Pancreas (tissue), 10 donors: ENCODE measurements around the gene ZFP91. TPM values are rescaled to one million over a fixed set of nuclear protein-coding genes. Genes with fewer than 3 reads are reported as not detected.

Source experiments
- ATAC-seq, 4 donors: fragments of 200-7000 bp; cut with Tn5 transposase; one replicate each; pipeline versions ENCODE4 v1.8.0 to v1.9.1; 2020; ENCODE audit warnings: mild to moderate bottlenecking in 4 of 4, moderate library complexity in 4 of 4
- DNase-seq, 6 donors: peaks; one replicate each; pipeline ENCODE4 v3.0.0-alpha.2; 2020
- FAIRE-seq: peaks from 2 replicates; lab custom pipeline; 2012; peaks lifted over from hg19 to GRCh38; lab: Jason Lieb, UNC
- H3K27ac ChIP-seq, 4 donors: fragments of 200-600 bp; sonication (generic); 1 replicate in 3 of 4; 2 replicates in 1 of 4; pipeline versions ENCODE4 v1.5.0 to v1.8.0; 2020
- H3K27me3 ChIP-seq, 4 donors: fragments of 200-600 bp; one replicate each; pipeline ENCODE4 v1.8.0; 2021
- H3K36me3 ChIP-seq, 3 donors: fragments of 200-600 bp; sonication (generic) in 1 of 3; one replicate each; pipeline versions ENCODE4 v1.5.0 to v1.8.0; 2020 to 2021
- H3K4me1 ChIP-seq, 3 donors: fragments of 200-600 bp; one replicate each; pipeline ENCODE4 v1.8.0; 2021
- H3K4me3 ChIP-seq, 4 donors: fragments of 200-600 bp; sonication (generic) in 2 of 4; one replicate each; pipeline versions ENCODE4 v1.5.0 to v1.8.0; 2020 to 2021
- H3K9me3 ChIP-seq, 4 donors: fragments of 200-600 bp; one replicate each; pipeline ENCODE4 v1.8.0; 2021
- WGBS, 2 donors: extraction: QIAGEN DNeasy Blood & Tissue Kit; methylation state at CpG; one replicate each; pipeline ENCODE4 v1.1.7; 2013; 5-methylcytosine and 5-hydroxymethylcytosine counted together
- intact Hi-C, 3 donors: fragments of 100-400 bp; cut with DNase I; formaldehyde crosslinking; loops; one replicate each; pipeline versions ENCODE4 v1.11.1 to v1.14.2; 2022
- polyA plus RNA-seq, 2 donors: library from polyadenylated mRNA; stranded (reverse); fragments of 200-250 nt; gene quantifications; one replicate each; pipeline ENCODE4 v1.2.3, GENCODE V29; 2013
- total RNA-seq, 6 donors: library from RNA; stranded (reverse); fragmentation: NEBNext Ultra II Directional in 4 of 6; extraction: Animal tissue kit (Norgen Biotek cat#: 25700) in 4 of 6; gene quantifications; one replicate each; pipeline versions ENCODE4 v1.2.1 to v1.2.4, GENCODE V29; 2021 to 2023
- TF ChIP-seq, protein P1 (sequence below), 4 donors: fragments of 200-600 bp; sonication (generic) in 3 of 4; IDR thresholded peaks; one replicate each; pipeline versions ENCODE4 v1.5.0 to v1.8.0; 2021; ENCODE audit warnings: antibody characterized with exemption in 4 of 4
- donor health status: healthy with polysubstance abuse.
- donor health status: DM: no; HTN: no; CAD: no; lungs with moderate emphysema.
- donor health status: DM: no; HTN: no; CAD: no.
- donor health status: control.
- donor health status: control.
- donor health status: Bipolar disorder and iron deficiency.
- donor health status: DM: yes; HTN: yes; CAD: no.
- donor health status: DM: no; HTN: no; CAD: no.
- donor health status: DM: no; HTN: no; CAD: no.
- donor health status: DM: yes; HTN: yes; CAD: no.

The ZFP91 gene
- total and polyA plus RNA-seq, 8 donors = 6.3 to 23.0 (median 18.8) TPM

- no peak overlapping the region for H3K4me3 ChIP-seq
- DNase-seq (no peak), ATAC-seq (no peak), FAIRE-seq (no peak)
- H3K36me3 ChIP-seq = peaks cover 0 to 32% (median 4%) of the 10 kb centered on the region in 3 donors
- H3K9me3 ChIP-seq = no peaks in the 10 kb centered on the region
- TF ChIP-seq, protein P1, sequence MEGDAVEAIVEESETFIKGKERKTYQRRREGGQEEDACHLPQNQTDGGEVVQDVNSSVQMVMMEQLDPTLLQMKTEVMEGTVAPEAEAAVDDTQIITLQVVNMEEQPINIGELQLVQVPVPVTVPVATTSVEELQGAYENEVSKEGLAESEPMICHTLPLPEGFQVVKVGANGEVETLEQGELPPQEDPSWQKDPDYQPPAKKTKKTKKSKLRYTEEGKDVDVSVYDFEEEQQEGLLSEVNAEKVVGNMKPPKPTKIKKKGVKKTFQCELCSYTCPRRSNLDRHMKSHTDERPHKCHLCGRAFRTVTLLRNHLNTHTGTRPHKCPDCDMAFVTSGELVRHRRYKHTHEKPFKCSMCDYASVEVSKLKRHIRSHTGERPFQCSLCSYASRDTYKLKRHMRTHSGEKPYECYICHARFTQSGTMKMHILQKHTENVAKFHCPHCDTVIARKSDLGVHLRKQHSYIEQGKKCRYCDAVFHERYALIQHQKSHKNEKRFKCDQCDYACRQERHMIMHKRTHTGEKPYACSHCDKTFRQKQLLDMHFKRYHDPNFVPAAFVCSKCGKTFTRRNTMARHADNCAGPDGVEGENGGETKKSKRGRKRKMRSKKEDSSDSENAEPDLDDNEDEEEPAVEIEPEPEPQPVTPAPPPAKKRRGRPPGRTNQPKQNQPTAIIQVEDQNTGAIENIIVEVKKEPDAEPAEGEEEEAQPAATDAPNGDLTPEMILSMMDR (IDR thresholded peaks at IDR 0.05) = no peak
- no peaks in the 10 kb centered on the region for H3K27me3 ChIP-seq
- peaks cover 0 to 12% (median 0%) of the 10 kb centered on the region in 3 donors for H3K4me1 ChIP-seq
- intact Hi-C loops = no loop called here
- 82 to 84% methylated on average over 4 of the region's 4 CpGs for WGBS, 2 donors
- no peak overlapping the region for H3K27ac ChIP-seq
Measured at GRCh38 chr11:58621586-58622262, 42.9 kb downstream of the ZFP91 start.

- Histone ChIP-seq H3K9me3 (no peaks in the 10 kb centered on the region), H3K27me3 (no peaks in the 10 kb centered on the region), H3K36me3 (peaks cover 0 to 27% (median 4%) of the 10 kb centered on the region in 3 donors), H3K4me3 (no peak within 1 kb of the TSS), H3K27ac (no peak within 1 kb of the TSS), H3K4me1 (peaks cover 0 to 12% (median 0%) of the 10 kb centered on the region in 3 donors)
- peak in 2 of 4 donors; percentile 32 to 53 for ATAC-seq
- no peak for DNase-seq
- intact Hi-C loops = no loop called here
- TF ChIP-seq, protein P1 (IDR thresholded peaks at IDR 0.05) = no peak
- no peak for FAIRE-seq
- 56 to 74% methylated on average over 2 of the region's 2 CpGs for WGBS, 2 donors
Measured at GRCh38 chr11:58622344-58622743, 43.5 kb downstream of the ZFP91 start, which contains the start of gene CNTF. Gene CNTF (plus strand): TSS chr11:58622665. CDS start chr11:58622753, 88 bp downstream.

DNA sequence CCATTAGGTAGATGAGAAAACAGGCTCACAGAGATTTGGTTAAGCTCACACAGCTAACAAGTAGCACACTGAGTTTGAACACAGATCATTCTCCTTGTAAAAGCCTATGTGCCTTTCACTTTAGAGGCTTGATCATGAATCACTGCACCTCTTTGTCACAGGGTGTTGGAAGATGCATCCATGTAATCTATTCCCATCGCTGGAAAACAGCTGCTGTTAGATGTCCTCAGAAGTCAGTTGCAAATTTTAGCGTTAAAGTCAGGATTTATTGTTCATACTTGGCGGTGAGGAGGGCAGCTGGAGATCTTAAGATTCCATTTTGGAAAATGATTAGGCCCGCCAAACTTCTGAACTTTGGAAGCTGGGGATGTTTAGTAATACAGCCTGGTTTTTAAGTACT is 46.2 kb downstream of the ZFP91 start:
- Histone ChIP-seq H3K4me1 (peaks cover 0 to 12% (median 0%) of the 10 kb centered on the region in 3 donors), H3K36me3 (peaks cover 0 to 14% (median 0%) of the 10 kb centered on the region in 3 donors), H3K9me3 (no peaks in the 10 kb centered on the region), H3K27me3 (no peaks in the 10 kb centered on the region), H3K4me3 (no peak overlapping the region), H3K27ac (no peak overlapping the region)
- DNase-seq (no peak), ATAC-seq (no peak), FAIRE-seq (no peak)
- TF ChIP-seq, protein P1 (IDR thresholded peaks at IDR 0.05) = no peak
- 95 to 96% methylated on average over 4 of the region's 4 CpGs for WGBS, 2 donors
- intact Hi-C loops = no loop called here

DNA sequence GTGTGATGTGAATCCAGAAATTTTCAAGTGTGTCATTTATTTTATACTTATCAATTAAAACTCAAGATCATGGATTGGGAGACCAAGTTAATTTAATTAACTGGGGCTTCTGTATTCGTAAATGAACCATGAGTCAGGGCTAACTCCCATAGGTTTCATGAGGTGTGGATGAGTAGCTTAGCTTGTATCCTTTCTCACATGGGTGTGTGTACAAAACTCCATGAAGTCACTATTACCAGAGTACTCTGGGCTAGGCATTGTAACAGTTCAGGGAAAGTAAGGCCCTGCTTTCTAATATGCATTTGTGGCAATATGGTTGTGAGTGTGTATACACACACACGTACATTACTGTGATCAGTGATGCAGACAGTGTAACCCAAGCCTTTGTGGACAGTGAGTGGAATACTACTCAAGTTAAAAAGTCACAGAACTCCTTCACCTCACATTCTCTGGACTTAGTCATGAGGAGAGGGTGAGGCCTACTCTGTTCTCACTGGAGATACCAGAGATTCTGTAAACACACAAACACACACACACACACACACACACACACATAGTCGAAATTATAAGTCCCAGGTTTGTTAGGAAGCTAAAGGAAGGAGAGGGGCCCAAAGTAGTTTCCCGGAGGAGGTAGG is 47.1 kb downstream of the ZFP91 start:
- ATAC-seq (no peak), DNase-seq (no peak), FAIRE-seq (no peak)
- WGBS, 2 donors = 84 to 85% methylated on average over 4 of the region's 4 CpGs
- Histone ChIP-seq H3K27ac (no peak overlapping the region), H3K36me3 (peaks cover 0 to 12% (median 0%) of the 10 kb centered on the region in 3 donors), H3K4me1 (peaks cover 0 to 12% (median 3%) of the 10 kb centered on the region in 3 donors), H3K27me3 (no peaks in the 10 kb centered on the region), H3K9me3 (no peaks in the 10 kb centered on the region), H3K4me3 (no peak overlapping the region)
- intact Hi-C loops = no loop called here
- TF ChIP-seq, protein P1 (IDR thresholded peaks at IDR 0.05) = no peak
